ENCODE measurements around the gene MICAL2.

DNA sequence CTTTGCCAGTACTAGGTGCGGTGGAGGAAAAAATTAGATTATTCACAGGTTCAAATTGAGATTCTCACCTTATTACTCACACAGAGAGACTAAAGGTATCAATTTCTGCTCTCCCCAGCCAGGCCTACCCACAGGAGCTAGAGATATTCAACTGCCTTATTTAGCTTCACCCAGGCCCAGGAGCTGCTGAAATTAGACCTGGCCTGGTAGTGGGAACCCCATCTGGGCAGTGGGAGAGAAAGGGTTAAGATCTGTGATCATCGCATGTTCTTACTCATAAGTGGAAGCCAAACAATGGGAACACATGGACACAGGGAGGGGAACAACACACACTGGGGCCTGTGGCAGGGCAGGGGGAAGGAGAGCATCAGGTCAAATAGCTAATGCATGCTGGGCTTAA, 20.9 kb upstream of the MICAL2 start:
- TF ChIP-seq, protein P1, sequence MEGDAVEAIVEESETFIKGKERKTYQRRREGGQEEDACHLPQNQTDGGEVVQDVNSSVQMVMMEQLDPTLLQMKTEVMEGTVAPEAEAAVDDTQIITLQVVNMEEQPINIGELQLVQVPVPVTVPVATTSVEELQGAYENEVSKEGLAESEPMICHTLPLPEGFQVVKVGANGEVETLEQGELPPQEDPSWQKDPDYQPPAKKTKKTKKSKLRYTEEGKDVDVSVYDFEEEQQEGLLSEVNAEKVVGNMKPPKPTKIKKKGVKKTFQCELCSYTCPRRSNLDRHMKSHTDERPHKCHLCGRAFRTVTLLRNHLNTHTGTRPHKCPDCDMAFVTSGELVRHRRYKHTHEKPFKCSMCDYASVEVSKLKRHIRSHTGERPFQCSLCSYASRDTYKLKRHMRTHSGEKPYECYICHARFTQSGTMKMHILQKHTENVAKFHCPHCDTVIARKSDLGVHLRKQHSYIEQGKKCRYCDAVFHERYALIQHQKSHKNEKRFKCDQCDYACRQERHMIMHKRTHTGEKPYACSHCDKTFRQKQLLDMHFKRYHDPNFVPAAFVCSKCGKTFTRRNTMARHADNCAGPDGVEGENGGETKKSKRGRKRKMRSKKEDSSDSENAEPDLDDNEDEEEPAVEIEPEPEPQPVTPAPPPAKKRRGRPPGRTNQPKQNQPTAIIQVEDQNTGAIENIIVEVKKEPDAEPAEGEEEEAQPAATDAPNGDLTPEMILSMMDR (IDR thresholded peaks at IDR 0.05), result no peak
- TF ChIP-seq ZFX (IDR thresholded peaks at IDR 0.05; ENCODE audit: borderline replicate concordance), result no peak

All from 22Rv1 (cell line).